Lower lobe of right lung (tissue), 2 donors: Measurements from ENCODE around the gene GPR157. TPM values are rescaled to one million over a fixed set of nuclear protein-coding genes. Genes with fewer than 3 reads are reported as not detected.

Experiments
- ATAC-seq, 2 donors: fragments of 200-7000 bp; cut with Tn5 transposase; one replicate each; pipeline ENCODE4 v1.9.1; 2020 to 2022; ENCODE audit warnings: mild to moderate bottlenecking in 2 of 2, moderate library complexity in 2 of 2
- DNase-seq: peaks from one replicate; pipeline ENCODE4 v3.0.0-alpha.2; 2020
- H3K27ac ChIP-seq: fragments of 200-600 bp; one replicate; pipeline ENCODE4 v1.8.0; 2022
- H3K27me3 ChIP-seq: fragments of 200-600 bp; one replicate; pipeline ENCODE4 v1.8.0; 2022; ENCODE audit warnings: low read depth
- H3K36me3 ChIP-seq: fragments of 200-600 bp; one replicate; pipeline ENCODE4 v1.8.0; 2022; ENCODE audit warnings: mild to moderate bottlenecking
- H3K4me1 ChIP-seq: fragments of 200-600 bp; one replicate; pipeline ENCODE4 v1.8.0; 2022
- H3K4me3 ChIP-seq: fragments of 200-600 bp; one replicate; pipeline ENCODE4 v1.8.0; 2022; ENCODE audit warnings: mild to moderate bottlenecking
- H3K9me3 ChIP-seq: fragments of 200-600 bp; one replicate; pipeline ENCODE4 v1.8.0; 2022
- intact Hi-C: fragments of 100-400 bp; cut with DNase I; formaldehyde crosslinking; loops from one replicate; pipeline ENCODE4 v1.11.0; 2022
- total RNA-seq: library from RNA; stranded (reverse); fragmentation: NEBNext Ultra II Directional; extraction: Animal tissue kit (Norgen Biotek cat#: 25700); gene quantifications from one replicate; pipeline ENCODE4 v1.2.1, GENCODE V29; 2021
- TF ChIP-seq, protein P1 (sequence below): fragments of 200-600 bp; IDR thresholded peaks from one replicate; pipeline ENCODE4 v1.8.0; 2022; ENCODE audit warnings: antibody characterized with exemption, mild to moderate bottlenecking
- donor health status: DM: no; HTN: yes; CAD: no; lungs with severe emphysema.

Gene GPR157
- total RNA-seq, 1 donor from 2014 or later, result 14.2 TPM

DNA sequence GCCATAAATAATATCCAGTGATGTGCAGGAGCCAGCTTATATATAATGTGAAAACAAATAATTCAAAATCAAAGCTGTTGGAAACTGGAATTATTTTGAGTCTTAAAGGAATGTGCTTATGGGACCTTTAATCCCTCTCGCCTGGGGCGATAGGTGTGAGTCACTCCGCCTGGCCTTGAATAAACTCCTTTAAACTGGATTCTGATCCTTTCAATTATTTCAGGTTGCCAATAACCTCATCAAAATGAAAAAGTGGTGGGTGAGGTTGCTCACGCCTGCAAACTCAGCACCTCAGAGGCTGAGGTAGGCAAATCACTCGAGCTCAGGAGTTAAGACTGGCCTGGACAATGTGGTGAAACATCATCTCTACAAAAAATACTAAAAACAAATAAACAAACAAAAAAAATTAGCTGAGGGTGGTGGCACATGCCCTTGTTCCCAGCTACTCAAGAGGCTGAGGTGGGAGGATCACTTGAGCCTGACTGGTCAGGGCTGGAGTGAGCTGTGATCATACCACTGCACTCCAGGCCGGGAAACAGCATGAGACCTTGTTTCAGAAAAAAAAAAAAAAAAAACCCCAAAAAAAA lies 48.1 kb downstream of the GPR157 start:
- intact Hi-C loops, result no loop called here
- no peak overlapping the region for H3K27ac ChIP-seq
- peak; percentile 35 to 57 for ATAC-seq
- no peak for DNase-seq
- H3K27me3 ChIP-seq, result peaks cover 11% of the 10 kb centered on the region
- H3K9me3 ChIP-seq, result no peaks in the 10 kb centered on the region
- H3K4me1 ChIP-seq, result peaks cover 23% of the 10 kb centered on the region
- TF ChIP-seq, protein P1, sequence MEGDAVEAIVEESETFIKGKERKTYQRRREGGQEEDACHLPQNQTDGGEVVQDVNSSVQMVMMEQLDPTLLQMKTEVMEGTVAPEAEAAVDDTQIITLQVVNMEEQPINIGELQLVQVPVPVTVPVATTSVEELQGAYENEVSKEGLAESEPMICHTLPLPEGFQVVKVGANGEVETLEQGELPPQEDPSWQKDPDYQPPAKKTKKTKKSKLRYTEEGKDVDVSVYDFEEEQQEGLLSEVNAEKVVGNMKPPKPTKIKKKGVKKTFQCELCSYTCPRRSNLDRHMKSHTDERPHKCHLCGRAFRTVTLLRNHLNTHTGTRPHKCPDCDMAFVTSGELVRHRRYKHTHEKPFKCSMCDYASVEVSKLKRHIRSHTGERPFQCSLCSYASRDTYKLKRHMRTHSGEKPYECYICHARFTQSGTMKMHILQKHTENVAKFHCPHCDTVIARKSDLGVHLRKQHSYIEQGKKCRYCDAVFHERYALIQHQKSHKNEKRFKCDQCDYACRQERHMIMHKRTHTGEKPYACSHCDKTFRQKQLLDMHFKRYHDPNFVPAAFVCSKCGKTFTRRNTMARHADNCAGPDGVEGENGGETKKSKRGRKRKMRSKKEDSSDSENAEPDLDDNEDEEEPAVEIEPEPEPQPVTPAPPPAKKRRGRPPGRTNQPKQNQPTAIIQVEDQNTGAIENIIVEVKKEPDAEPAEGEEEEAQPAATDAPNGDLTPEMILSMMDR, result no peak
- H3K36me3 ChIP-seq, result no peaks in the 10 kb centered on the region
- no peak overlapping the region for H3K4me3 ChIP-seq

DNA sequence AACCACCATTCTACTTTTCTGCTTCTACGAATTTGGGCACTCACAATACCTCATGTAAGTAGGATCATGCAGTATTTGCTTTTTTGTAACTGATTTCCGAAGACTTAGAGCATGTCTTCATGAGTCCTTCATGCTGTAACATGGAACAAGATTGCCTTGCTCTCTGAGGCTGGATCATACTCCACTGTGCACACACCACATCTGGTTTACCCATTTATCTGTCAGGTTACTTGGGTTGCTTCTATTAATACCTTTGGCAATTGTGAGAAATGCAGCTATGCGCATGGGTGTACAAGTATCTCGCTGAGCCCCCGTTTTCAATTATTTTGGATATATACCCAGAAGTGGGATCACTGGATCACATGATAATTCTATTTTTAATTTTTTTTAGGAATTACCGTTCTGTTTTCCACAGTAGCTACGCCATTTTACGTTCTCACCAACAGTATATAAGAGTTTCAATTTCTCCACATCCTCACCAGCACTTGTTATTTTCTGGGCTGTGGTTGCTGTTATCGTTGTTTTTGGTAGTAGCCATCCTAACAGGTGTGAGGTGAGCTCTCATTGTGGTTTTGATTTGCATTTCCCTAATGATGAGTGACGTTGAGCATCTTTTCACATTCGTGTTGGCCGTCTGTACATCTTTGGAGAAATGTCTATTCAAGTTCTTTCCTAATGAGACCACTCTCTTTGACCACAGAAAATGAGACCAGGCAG lies 48.8 kb downstream of the GPR157 start:
- Histone ChIP-seq H3K27ac (no peak overlapping the region), H3K9me3 (no peaks in the 10 kb centered on the region), H3K4me3 (no peak overlapping the region), H3K27me3 (peaks cover 11% of the 10 kb centered on the region), H3K36me3 (no peaks in the 10 kb centered on the region), H3K4me1 (peaks cover 17% of the 10 kb centered on the region)
- no peak for DNase-seq
- TF ChIP-seq, protein P1, result no peak
- ATAC-seq, result no peak
- intact Hi-C loops, result no loop called here

DNA sequence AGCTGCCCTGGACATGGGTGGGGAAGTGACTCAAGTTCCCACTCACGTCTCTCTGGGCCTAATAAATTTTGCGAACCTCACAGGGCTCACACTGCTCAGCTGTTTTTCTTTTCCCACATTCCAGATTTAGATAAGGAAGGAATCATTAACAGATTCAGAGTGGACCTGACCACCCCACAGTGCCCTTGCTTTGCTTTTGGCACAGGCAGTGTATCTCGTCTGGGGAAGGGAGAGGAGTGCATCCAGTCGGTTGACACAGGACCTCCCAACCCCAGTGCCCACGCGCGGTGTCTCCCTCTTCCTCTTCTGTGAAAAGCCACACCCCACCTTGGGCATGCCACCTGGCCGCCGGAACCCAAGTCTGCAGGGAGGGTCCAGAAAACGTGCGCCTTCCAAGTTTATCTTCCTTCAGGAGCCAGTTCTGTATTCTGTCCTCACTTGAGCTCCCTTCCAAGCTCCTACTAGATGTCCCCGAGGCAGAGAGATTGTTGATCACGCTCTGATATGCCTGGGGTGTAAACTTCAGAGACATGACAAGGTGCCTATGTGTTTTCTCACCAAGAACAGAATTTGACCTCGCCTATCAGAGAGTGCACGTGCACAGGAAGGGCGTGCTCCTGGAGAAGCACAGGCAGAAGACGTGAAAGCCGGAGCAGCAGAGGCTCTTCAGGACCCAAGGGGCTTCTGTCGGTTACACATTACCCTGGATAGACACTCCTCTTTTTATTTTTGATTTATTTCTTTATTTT lies 50.0 kb downstream of the GPR157 start:
- Histone ChIP-seq H3K27me3 (peaks cover 11% of the 10 kb centered on the region), H3K36me3 (no peaks in the 10 kb centered on the region), H3K9me3 (no peaks in the 10 kb centered on the region), H3K4me1 (peaks cover 13% of the 10 kb centered on the region), H3K27ac (no peak overlapping the region), H3K4me3 (no peak overlapping the region)
- DNase-seq (no peak), ATAC-seq (peak; percentile 36 to 39)
- intact Hi-C loops, result no loop called here
- TF ChIP-seq, protein P1, result no peak

DNA sequence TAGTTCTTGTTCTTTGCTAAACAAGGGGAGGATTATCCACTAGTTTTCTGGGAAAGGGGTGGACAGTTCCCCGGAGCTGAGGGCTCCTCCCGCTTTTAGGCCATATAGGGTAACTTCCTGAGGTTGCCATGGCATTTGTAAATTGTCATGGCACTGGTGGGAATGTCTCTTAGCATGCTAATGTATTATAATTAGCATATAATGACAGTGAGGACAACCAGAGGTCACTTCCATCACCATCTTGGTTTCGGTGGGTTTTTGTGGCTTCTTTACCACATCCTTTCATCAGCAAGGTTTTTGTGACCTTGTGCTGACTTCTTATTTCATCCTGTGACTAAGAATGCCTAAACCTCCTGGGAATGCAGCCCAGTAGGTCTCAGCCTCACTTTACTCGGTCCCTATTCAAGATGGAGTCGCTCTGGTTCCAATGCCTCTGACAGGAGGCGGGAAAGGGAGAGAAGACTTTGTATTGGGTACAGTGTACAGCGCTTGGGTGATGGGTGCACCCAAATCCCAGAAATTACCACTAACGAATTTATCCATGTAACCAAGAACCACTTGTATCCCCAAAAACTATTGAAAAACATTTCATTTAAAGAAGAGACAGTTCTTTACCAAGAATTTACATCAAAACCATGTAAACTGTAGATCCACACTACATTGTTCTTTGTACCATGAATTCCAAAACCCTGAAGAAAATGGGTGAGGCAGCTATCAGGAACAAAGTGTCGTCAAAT lies 50.7 kb downstream of the GPR157 start:
- Histone ChIP-seq H3K27ac (no peak overlapping the region), H3K36me3 (no peaks in the 10 kb centered on the region), H3K9me3 (no peaks in the 10 kb centered on the region), H3K4me1 (peaks cover 10% of the 10 kb centered on the region), H3K27me3 (peaks cover 11% of the 10 kb centered on the region), H3K4me3 (no peak overlapping the region)
- DNase-seq, result no peak
- TF ChIP-seq, protein P1, result no peak
- intact Hi-C loops, result no loop called here
- ATAC-seq, result no peak

DNA sequence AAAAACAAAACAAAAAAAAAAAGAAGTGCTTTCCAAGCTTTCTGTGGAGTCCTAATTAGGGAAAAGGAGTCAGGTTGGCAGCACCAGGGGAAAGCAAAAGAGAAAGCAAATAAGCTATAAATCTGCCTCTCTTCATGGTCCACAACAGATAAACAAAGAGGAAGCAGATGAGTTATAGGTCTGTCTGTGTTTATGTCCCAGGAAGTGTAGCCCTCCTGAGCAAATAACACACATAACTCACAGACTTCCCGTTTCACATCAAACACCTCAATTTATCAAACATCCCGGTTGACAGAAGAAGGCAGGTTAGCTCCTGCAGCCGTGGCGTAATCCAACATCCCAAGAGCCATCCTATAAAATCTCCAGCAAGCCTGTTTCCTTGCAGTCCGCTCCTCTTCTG lies 53.9 kb downstream of the GPR157 start:
- Histone ChIP-seq H3K9me3 (no peaks in the 10 kb centered on the region), H3K4me3 (no peak overlapping the region)
- peak in 1 of 2 donors; percentile 26 for ATAC-seq

More for the DNA sequence above, 53.9 kb downstream of the GPR157 start:
- TF ChIP-seq, protein P1, result no peak
- Histone ChIP-seq H3K27ac (no peak overlapping the region), H3K27me3 (peaks cover 7% of the 10 kb centered on the region), H3K4me1 (peaks cover 4% of the 10 kb centered on the region), H3K36me3 (no peaks in the 10 kb centered on the region)
- intact Hi-C loops, result no loop called here
- no peak for DNase-seq
